Adrenal gland (tissue), 5 donors: ENCODE measurements around the gene GAL3ST1.

Experiments
- POLR2A ChIP-seq, 2 donors: fragments of 450-650 bp; IDR thresholded peaks; one replicate each; pipeline ENCODE4 v1.6.1; 2017; ENCODE audit warnings: antibody characterized with exemption in 2 of 2, mild to moderate bottlenecking in 2 of 2, moderate library complexity in 1 of 2
- TF ChIP-seq, protein P1 (sequence below), 6 experiments: fragments of 450-650 bp in 4 of 6; fragments of 200-600 bp in 2 of 6; sonication (generic) in 1 of 6; IDR thresholded peaks; 1 replicate in 5 of 6; 2 replicates in 1 of 6; pipeline versions ENCODE4 v1.5.1 to v1.8.0; 2016 to 2021; ENCODE audit warnings: antibody characterized with exemption in 6 of 6, mild to moderate bottlenecking in 2 of 6, moderate library complexity in 1 of 6
- donor health status: DM: no; HTN: no; CAD: no.

DNA sequence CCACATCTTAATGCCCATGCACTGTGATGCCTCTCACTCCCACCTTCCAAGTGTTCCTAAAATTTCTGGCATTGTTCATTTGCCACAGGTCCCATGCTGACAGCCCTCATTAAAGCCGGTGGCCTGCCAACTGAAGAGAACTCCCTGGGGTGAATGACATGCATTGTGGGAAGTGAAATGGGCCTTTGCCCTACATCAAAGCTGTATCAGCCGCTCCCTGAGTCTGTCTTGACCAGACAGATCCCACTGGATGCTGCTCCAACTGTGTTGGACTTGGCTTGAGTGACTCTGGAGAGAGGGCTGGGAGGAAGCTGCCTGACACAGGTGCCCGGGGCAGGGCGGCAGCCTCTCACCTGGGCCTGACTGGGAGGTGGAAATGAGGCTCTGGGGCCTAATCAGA lies 60.2 kb downstream of the GAL3ST1 start:
- TF ChIP-seq, protein P1, sequence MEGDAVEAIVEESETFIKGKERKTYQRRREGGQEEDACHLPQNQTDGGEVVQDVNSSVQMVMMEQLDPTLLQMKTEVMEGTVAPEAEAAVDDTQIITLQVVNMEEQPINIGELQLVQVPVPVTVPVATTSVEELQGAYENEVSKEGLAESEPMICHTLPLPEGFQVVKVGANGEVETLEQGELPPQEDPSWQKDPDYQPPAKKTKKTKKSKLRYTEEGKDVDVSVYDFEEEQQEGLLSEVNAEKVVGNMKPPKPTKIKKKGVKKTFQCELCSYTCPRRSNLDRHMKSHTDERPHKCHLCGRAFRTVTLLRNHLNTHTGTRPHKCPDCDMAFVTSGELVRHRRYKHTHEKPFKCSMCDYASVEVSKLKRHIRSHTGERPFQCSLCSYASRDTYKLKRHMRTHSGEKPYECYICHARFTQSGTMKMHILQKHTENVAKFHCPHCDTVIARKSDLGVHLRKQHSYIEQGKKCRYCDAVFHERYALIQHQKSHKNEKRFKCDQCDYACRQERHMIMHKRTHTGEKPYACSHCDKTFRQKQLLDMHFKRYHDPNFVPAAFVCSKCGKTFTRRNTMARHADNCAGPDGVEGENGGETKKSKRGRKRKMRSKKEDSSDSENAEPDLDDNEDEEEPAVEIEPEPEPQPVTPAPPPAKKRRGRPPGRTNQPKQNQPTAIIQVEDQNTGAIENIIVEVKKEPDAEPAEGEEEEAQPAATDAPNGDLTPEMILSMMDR (IDR thresholded peaks at IDR 0.05): no peak
- TF ChIP-seq POLR2A (IDR thresholded peaks at IDR 0.05): no peak
